Prostate gland (tissue), 2 donors: ENCODE data around the gene DEF6. TPM values are rescaled to one million over a fixed set of nuclear protein-coding genes. Genes with fewer than 3 reads are reported as not detected.

Experiments
- DNase-seq: peaks from one replicate; pipeline ENCODE4 v3.0.0-alpha.2; 2019; ENCODE audit warnings: low spot score
- H3K27ac ChIP-seq, 2 donors: fragments of 200-600 bp; sonication (generic); 2 replicates each; pipeline ENCODE4 v1.5.1; 2017 to 2019
- H3K27me3 ChIP-seq: fragments of 200-600 bp; sonication (generic); replicated peaks from 2 replicates; pipeline ENCODE4 v1.5.1; 2019; ENCODE audit not compliant: insufficient read depth
- H3K36me3 ChIP-seq, 2 donors: fragments of 200-600 bp; sonication (generic); 1 replicate in 1 of 2; 2 replicates in 1 of 2; pipeline versions ENCODE4 v1.5.1 to v1.8.1; 2017 to 2019
- H3K4me1 ChIP-seq: fragments of 200-600 bp; sonication (generic); replicated peaks from 2 replicates; pipeline ENCODE4 v1.5.1; 2019
- H3K4me3 ChIP-seq, 2 donors: fragments of 200-600 bp; sonication (generic); 2 replicates each; pipeline ENCODE4 v1.5.1; 2017 to 2019
- H3K9me3 ChIP-seq: fragments of 200-600 bp; sonication (generic); 2 replicates; pipeline ENCODE4 v1.5.1; 2017
- CTCF ChIP-seq, 4 experiments: fragments of 200-600 bp in 2 of 4; fragments of 450-650 bp in 2 of 4; sonication (generic) in 2 of 4; IDR thresholded peaks; 1 replicate in 3 of 4; 2 replicates in 1 of 4; pipeline ENCODE4 v1.5.1; 2016 to 2019; ENCODE audit warnings: antibody characterized with exemption in 4 of 4, mild to moderate bottlenecking in 2 of 4, moderate library complexity in 2 of 4
- POLR2A ChIP-seq: fragments of 450-650 bp; IDR thresholded peaks from one replicate; pipeline ENCODE4 v1.6.1; 2016; ENCODE audit warnings: antibody characterized with exemption, mild to moderate bottlenecking
- POLR2AphosphoS5 ChIP-seq: sonication (generic); formaldehyde crosslinking; IDR thresholded peaks from one replicate; pipeline ENCODE4 v1.6.1; 2017; ENCODE audit warnings: antibody characterized with exemption
- WGBS: methylation state at CpG from one replicate; pipeline ENCODE4 v1.1.5; 2018; 5-methylcytosine and 5-hydroxymethylcytosine counted together
- intact Hi-C: fragments of 100-400 bp; cut with DNase I; formaldehyde crosslinking; loops from one replicate; pipeline ENCODE4 v1.14.2; 2022
- total RNA-seq, 2 donors: library from RNA; depleted of rRNA; stranded (reverse); fragments of >200 nt; gene quantifications; one replicate each; pipeline ENCODE4 v1.1.0, GENCODE V29; 2016

DEF6 gene
- total RNA-seq, 2 donors from 2014 or later, result 20.2 to 33.4 TPM

- DNase-seq, result no peak
- Histone ChIP-seq H3K27me3 (no peaks in the 10 kb centered on the region), H3K36me3 (no peaks in the 10 kb centered on the region), H3K4me1 (peaks cover 3% of the 10 kb centered on the region), H3K4me3 (peak overlapping the region in 1 of 2 donors; percentile 54), H3K27ac (peak overlapping the region; percentile 87 to 94), H3K9me3 (no peaks in the 10 kb centered on the region)
- 77% methylated on average over 6 of the region's 6 CpGs for WGBS
- intact Hi-C loops, result no loop called here
- TF ChIP-seq POLR2AphosphoS5 (no peak), CTCF (IDR thresholded peaks at IDR 0.05) (no peak), POLR2A (no peak)
These were observed 36.7 kb upstream of the DEF6 start for GRCh38 chr6:35260591-35261570.

- Histone ChIP-seq H3K36me3 (no peaks in the 10 kb centered on the region), H3K9me3 (no peaks in the 10 kb centered on the region), H3K27ac (no peak overlapping the region), H3K4me1 (peaks cover 3% of the 10 kb centered on the region), H3K27me3 (no peaks in the 10 kb centered on the region), H3K4me3 (no peak overlapping the region)
- intact Hi-C loops, result no loop called here
- no peak for DNase-seq
- WGBS, result 69% methylated on average over 1 of the region's 2 CpGs
- no peak for TF ChIP-seq CTCF (IDR thresholded peaks at IDR 0.05)
- TF ChIP-seq POLR2A, result no peak
- no peak for TF ChIP-seq POLR2AphosphoS5
These were observed 35.0 kb upstream of the DEF6 start for GRCh38 chr6:35262596-35262995.

- DNase-seq, result no peak
- intact Hi-C loops, result no loop called here
- Histone ChIP-seq H3K27me3 (no peaks in the 10 kb centered on the region), H3K36me3 (no peaks in the 10 kb centered on the region), H3K9me3 (no peaks in the 10 kb centered on the region), H3K4me3 (no peak overlapping the region), H3K4me1 (peaks cover 3% of the 10 kb centered on the region), H3K27ac (no peak overlapping the region)
- no peak for TF ChIP-seq POLR2A
- TF ChIP-seq POLR2AphosphoS5, result no peak
- TF ChIP-seq CTCF (IDR thresholded peaks at IDR 0.05), result no peak
These were observed 32.9 kb upstream of the DEF6 start for GRCh38 chr6:35264550-35265274.

- 87% methylated on average over 2 of the region's 2 CpGs for WGBS
- H3K4me1 ChIP-seq, result peaks cover 2% of the 10 kb centered on the region
- intact Hi-C loops, result no loop called here
- H3K4me3 ChIP-seq, result no peak overlapping the region
- H3K27ac ChIP-seq, result no peak overlapping the region
- TF ChIP-seq CTCF (IDR thresholded peaks at IDR 0.05) (no peak), POLR2A (no peak), POLR2AphosphoS5 (no peak)
- no peaks in the 10 kb centered on the region for H3K9me3 ChIP-seq
- no peaks in the 10 kb centered on the region for H3K36me3 ChIP-seq
- no peaks in the 10 kb centered on the region for H3K27me3 ChIP-seq
- DNase-seq, result no peak
These were observed 32.1 kb upstream of the DEF6 start for GRCh38 chr6:35265523-35265922.
